HCT116 (cell line): Measurements from ENCODE around the gene FGGY. TPM values are rescaled to one million over a fixed set of nuclear protein-coding genes. Genes with fewer than 3 reads are reported as not detected.

Experiments
- ATAC-seq: fragments of 200-7000 bp; cut with Tn5 transposase; 2 replicates; pipeline ENCODE4 v1.9.1; 2020; ENCODE audit warnings: mild to moderate bottlenecking, moderate library complexity
- BruUV-seq: library from RNA; stranded (reverse); fragments of 400-500 nt; replicated peaks from 2 replicates; lab custom pipeline; 2021; lab: Mats Ljungman, UMichigan
- CTCF ChIA-PET: fragments of 300-600 bp; sonication (Branson Sonifier 250); formaldehyde crosslinking; loops from one replicate; lab custom pipeline; 2021; ENCODE audit warnings: antibody characterized with exemption; lab: Charles Lee
- POLR2A ChIA-PET: fragments of 300-600, 350-600 bp; sonication (Branson Sonifier 250); formaldehyde crosslinking; loops from one replicate; lab custom pipeline; 2021; ENCODE audit warnings: antibody characterized with exemption; lab: Charles Lee
- RAD21 ChIA-PET, 2 experiments: fragments of 300-600 bp; sonication (Branson Sonifier 250); formaldehyde crosslinking; loops; one replicate each; lab custom pipeline; 2023; ENCODE audit warnings: low total read pairs in 2 of 2; ENCODE audit not compliant: uncharacterized antibody in 2 of 2, unreplicated experiment in 2 of 2, low non-redundant PET in 1 of 2; lab: Charles Lee
- DNase-seq: peaks from one replicate; pipeline ENCODE4 v3.0.0-alpha.2; 2010; ENCODE audit warnings: low read depth, low spot score
- H2AFZ ChIP-seq: fragments of 200-600 bp; shearing (Covaris generic), sonication (generic); 2 replicates; pipeline ENCODE4 v1.6.1; 2017; ENCODE audit warnings: low read depth, mixed run types, mixed read lengths, antibody characterized with exemption, low read length; ENCODE audit not compliant: poor library complexity, severe bottlenecking
- H3K27ac ChIP-seq: 2 replicates; pipeline ENCODE4 v1.5.1; 2012; ENCODE audit warnings: low read depth, low read length
- H3K27me3 ChIP-seq: fragments of 200-600 bp; sonication (generic); 2 replicates; pipeline ENCODE4 v1.6.1; 2016; ENCODE audit warnings: mixed run types, low read length, mixed read lengths; ENCODE audit not compliant: insufficient read depth
- H3K36me3 ChIP-seq, 2 experiments: fragments of 200-500 bp in 1 of 2; fragments of 200-600 bp in 1 of 2; sonication (Bioruptor generic) in 1 of 2; sonication (generic) in 1 of 2; 2 replicates each; pipeline versions ENCODE4 v1.5.1 to v1.6.1; 2014 to 2016; ENCODE audit warnings: low read length in 2 of 2, inconsistent platforms in 1 of 2, mixed read lengths in 1 of 2, mixed run types in 1 of 2; ENCODE audit not compliant: insufficient read depth in 2 of 2, control insufficient read depth in 1 of 2
- H3K4me1 ChIP-seq, 2 experiments: fragments of 200-600 bp in 1 of 2; sonication (generic) in 1 of 2; 2 replicates each; pipeline versions ENCODE4 v1.5.1 to v1.6.1; 2012 to 2017; ENCODE audit warnings: low read length in 2 of 2, inconsistent platforms in 1 of 2, mild to moderate bottlenecking in 1 of 2, mixed read lengths in 1 of 2, mixed run types in 1 of 2, moderate library complexity in 1 of 2; ENCODE audit not compliant: insufficient read depth in 2 of 2, control insufficient read depth in 1 of 2
- H3K4me2 ChIP-seq: fragments of 200-600 bp; sonication (generic); 2 replicates; pipeline ENCODE4 v1.6.1; 2017; ENCODE audit warnings: mixed run types, low read length, mixed read lengths
- H3K4me3 ChIP-seq, 2 experiments: fragments of 200-600 bp in 1 of 2; sonication (generic) in 1 of 2; replicated peaks in 1 of 2; 2 replicates each; pipeline ENCODE4 v1.5.1; 2011 to 2016; ENCODE audit warnings: low read length in 2 of 2, control low read depth in 1 of 2, low read depth in 1 of 2, mild to moderate bottlenecking in 1 of 2, mixed read lengths in 1 of 2, mixed run types in 1 of 2
- H3K79me2 ChIP-seq: fragments of 200-600 bp; sonication (generic); 2 replicates; pipeline ENCODE4 v1.6.1; 2017; ENCODE audit warnings: mild to moderate bottlenecking, mixed run types, low read length, moderate library complexity, mixed read lengths; ENCODE audit not compliant: insufficient read depth
- H3K9ac ChIP-seq: fragments of 200-600 bp; sonication (generic); 2 replicates; pipeline ENCODE4 v1.6.1; 2016; ENCODE audit warnings: low read length, mixed read lengths
- H3K9me2 ChIP-seq: fragments of 200-600 bp; sonication (generic), shearing (Covaris generic); 2 replicates; pipeline ENCODE4 v1.6.1; 2017; ENCODE audit warnings: mixed run types, mild to moderate bottlenecking, moderate library complexity; ENCODE audit not compliant: insufficient read depth
- H3K9me3 ChIP-seq, 2 experiments: fragments of 200-500 bp in 1 of 2; fragments of 200-600 bp in 1 of 2; sonication (Bioruptor generic) in 1 of 2; sonication (generic) in 1 of 2; 2 replicates each; pipeline ENCODE4 v1.6.1; 2014 to 2017; ENCODE audit warnings: low read length in 2 of 2, mixed read lengths in 2 of 2, inconsistent platforms in 1 of 2, low read depth in 1 of 2, mild to moderate bottlenecking in 1 of 2, mixed run types in 1 of 2, moderate library complexity in 1 of 2; ENCODE audit not compliant: control insufficient read depth in 1 of 2, insufficient read depth in 1 of 2
- H4K20me1 ChIP-seq: fragments of 200-600 bp; sonication (generic), shearing (Covaris generic); 2 replicates; pipeline ENCODE4 v1.6.1; 2017; ENCODE audit warnings: mixed run types, mild to moderate bottlenecking, moderate library complexity; ENCODE audit not compliant: insufficient read depth
- CEBPB ChIP-seq: IDR thresholded peaks from 2 replicates; pipeline ENCODE4 v1.6.1; 2012; ENCODE audit warnings: low read depth
- EZH2 ChIP-seq: fragments of 200-600 bp; sonication (generic); IDR thresholded peaks from 2 replicates; pipeline ENCODE4 v1.6.1; 2017; ENCODE audit warnings: antibody characterized with exemption, mixed run types
- POLR2A ChIP-seq: IDR thresholded peaks from 2 replicates; pipeline ENCODE4 v1.7.0; 2011; ENCODE audit warnings: borderline replicate concordance; ENCODE audit not compliant: insufficient read depth, insufficient read length; ENCODE audit errors: extremely low read depth
- POLR2AphosphoS5 ChIP-seq: IDR thresholded peaks from 2 replicates; pipeline ENCODE4 v1.6.1; 2011; ENCODE audit warnings: mild to moderate bottlenecking, low read depth, low read length, moderate library complexity
- SIN3A ChIP-seq: IDR thresholded peaks from 2 replicates; pipeline ENCODE4 v1.6.1; 2012; ENCODE audit warnings: low read depth
- TCF7L2 ChIP-seq: IDR thresholded peaks from 2 replicates; pipeline ENCODE4 v1.7.0; 2011; ENCODE audit warnings: borderline replicate concordance, inconsistent platforms; ENCODE audit not compliant: insufficient read depth, insufficient read length; ENCODE audit errors: extremely low read depth
- ZFX ChIP-seq: fragments of 450-650 bp; IDR thresholded peaks from 2 replicates; pipeline ENCODE4 v1.6.1; 2017
- intact Hi-C: fragments of 100-400 bp; cut with micrococcal nuclease; formaldehyde crosslinking; loops from 2 replicates; pipeline ENCODE4 v1.10.0; 2022
- total RNA-seq: library from RNA; stranded (reverse); gene quantifications from one replicate; pipeline ENCODE4 v1.2.1, GENCODE V29; 2021; ENCODE audit not compliant: unreplicated experiment

Gene FGGY
- total RNA-seq, 1 experiment from 2014 or later = 10.6 TPM

- TF ChIP-seq POLR2AphosphoS5 (peak; percentile 29; the same call in 1 of the 2 replicates), EZH2 (no peak), TCF7L2 (no peak)
Measured at GRCh38 chr1:59672851-59673572, 376.1 kb downstream of the FGGY start (continued).

- Histone ChIP-seq H3K4me3 (no peak overlapping the region), H3K4me2 (peak overlapping the region; percentile 43; the same call in 1 of the 2 replicates), H3K27ac (no peak overlapping the region), H3K79me2 (no peaks in the 10 kb centered on the region), H4K20me1 (no peaks in the 10 kb centered on the region), H3K36me3 (no peaks in the 10 kb centered on the region), H3K4me1 (peaks cover 11 to 31% of the 10 kb centered on the region in 2 experiments; a peak in 3 of 4 replicates), H3K9ac (no peak overlapping the region), H3K9me2 (no peaks in the 10 kb centered on the region), H2AFZ (no peak overlapping the region), H3K9me3 (peaks cover 0 to 7% of the 10 kb centered on the region in 2 experiments; a peak in 1 of 4 replicates), H3K27me3 (no peaks in the 10 kb centered on the region)
- ATAC-seq = no peak
- DNase-seq = no peak
- no peak for TF ChIP-seq TCF7L2
- TF ChIP-seq ZFX = no peak
- TF ChIP-seq SIN3A = no peak
- no peak for TF ChIP-seq POLR2A
- no peak for TF ChIP-seq CEBPB
- POLR2A ChIA-PET = no interaction called here
- RAD21 ChIA-PET = no interaction called here
- CTCF ChIA-PET = interaction anchor here (1.1 kb wide), 1 partner anchor 25 kb away, joined by 4 read pairs; no protein-coding TSS in a partner anchor
- intact Hi-C loops = loop anchor here (10.0 kb wide), 1 partner anchor 249 kb away; no protein-coding TSS in a partner anchor
- BruUV-seq = no TSS peak
Measured at GRCh38 chr1:59673573-59674450, 376.9 kb downstream of the FGGY start.
